Upper lobe of left lung (tissue), 4 donors: ENCODE data around the gene CDADC1.

Experiments used
- CTCF ChIP-seq, 6 experiments: fragments of 450-650 bp in 4 of 6; fragments of 200-600 bp in 2 of 6; sonication (generic) in 2 of 6; IDR thresholded peaks; one replicate each; pipeline ENCODE4 v1.5.1; 2016 to 2019; ENCODE audit warnings: antibody characterized with exemption in 6 of 6
- POLR2A ChIP-seq, 4 donors: fragments of 450-650 bp; IDR thresholded peaks; one replicate each; pipeline ENCODE4 v1.5.1; 2016 to 2017; ENCODE audit warnings: antibody characterized with exemption in 4 of 4, mild to moderate bottlenecking in 2 of 4
- POLR2AphosphoS5 ChIP-seq, 2 donors: sonication (generic); formaldehyde crosslinking; IDR thresholded peaks; one replicate each; pipeline ENCODE4 v1.5.1; 2017; ENCODE audit warnings: antibody characterized with exemption in 2 of 2

- TF ChIP-seq POLR2A (IDR thresholded peaks at IDR 0.05), result no peak
- TF ChIP-seq CTCF (IDR thresholded peaks at IDR 0.05), result no peak
- TF ChIP-seq POLR2AphosphoS5 (IDR thresholded peaks at IDR 0.05), result no peak
Measured at GRCh38 chr13:49307365-49307764, 59.6 kb downstream of the CDADC1 start.
